NCI-H345 (cell line): ENCODE data around the gene IL5.
A peak's percentile ranks its signal among the peaks of the same experiment; 100 is the strongest.
"Not testable (repeated sequence)": the region's sequence is repeated elsewhere in the genome, so short reads cannot be mapped to it uniquely, and the experiment has no call there.

Source experiments
- DNase-seq: peaks from one replicate; lab custom pipeline; 2025; lab: John Stamatoyannopoulos, UW

Gene IL5

GRCh38 chr5:132543472-132544201, at the start of gene IL5:
IL5 (minus strand) TSS chr5:132543522; CDS start chr5:132543478, 44 bp downstream.
- DNase-seq = no peak

GRCh38 chr5:132592521-132592920, 49.2 kb upstream of the IL5 start:
- no peak for DNase-seq

GRCh38 chr5:132591145-132591544, 47.8 kb upstream of the IL5 start:
- no peak for DNase-seq

- no peak for DNase-seq
Observed at GRCh38 chr5:132589467-132589866, 46.1 kb upstream of the IL5 start.

- no peak for DNase-seq
Observed at GRCh38 chr5:132586063-132586462, 42.7 kb upstream of the IL5 start.

GRCh38 chr5:132584560-132584959, 41.2 kb upstream of the IL5 start:
- DNase-seq = not testable (repeated sequence)

- no peak for DNase-seq
Observed at GRCh38 chr5:132576123-132576522, 32.8 kb upstream of the IL5 start.

GRCh38 chr5:132566657-132567056, 23.3 kb upstream of the IL5 start:
- DNase-seq = no peak

GRCh38 chr5:132564555-132564954, 21.2 kb upstream of the IL5 start:
- not testable (repeated sequence) for DNase-seq

GRCh38 chr5:132561601-132562000, 18.3 kb upstream of the IL5 start:
- DNase-seq = no peak

GRCh38 chr5:132559383-132560060, 16.2 kb upstream of the IL5 start:
- no peak for DNase-seq

GRCh38 chr5:132557478-132558172, 14.3 kb upstream of the IL5 start:
- peak; percentile 17 for DNase-seq

- DNase-seq = peak; percentile 90
Observed at GRCh38 chr5:132556763-132557477, 13.6 kb upstream of the IL5 start, which contains the start of gene RAD50. RAD50 (plus strand) TSS chr5:132556977; CDS start chr5:132557325, 348 bp downstream.

GRCh38 chr5:132556153-132556762, 12.9 kb upstream of the IL5 start:
- no peak for DNase-seq

- no peak for DNase-seq
Observed at GRCh38 chr5:132549576-132549975, 6.3 kb upstream of the IL5 start.

- not testable (repeated sequence) for DNase-seq
Observed at GRCh38 chr5:132548834-132549233, 5.5 kb upstream of the IL5 start.

GRCh38 chr5:132547269-132547668, 3.9 kb upstream of the IL5 start:
- DNase-seq = no peak

GRCh38 chr5:132546108-132546507, 2.8 kb upstream of the IL5 start:
- DNase-seq = no peak

- no peak for DNase-seq
Observed at GRCh38 chr5:132540764-132541163, 2.6 kb downstream of the IL5 start.

- no peak for DNase-seq
Observed at GRCh38 chr5:132540149-132540548, 3.2 kb downstream of the IL5 start.

- no peak for DNase-seq
Observed at GRCh38 chr5:132539716-132540115, 3.6 kb downstream of the IL5 start.

- DNase-seq = no peak
Observed at GRCh38 chr5:132530946-132531345, 12.4 kb downstream of the IL5 start.
